BJ (cell line): ENCODE results near the gene DIP2C. TPM values are rescaled to one million over a fixed set of nuclear protein-coding genes. Genes with fewer than 3 reads are reported as not detected.

Experiments
- CTCF ChIA-PET: fragments of 350-600 bp; formaldehyde crosslinking; extraction: SDS; loops from one replicate; lab custom pipeline; 2021; ENCODE audit warnings: antibody characterized with exemption, inconsistent platforms; lab: Yijun Ruan, JAX
- POLR2A ChIA-PET: fragments of 300-600 bp; sonication (Branson Sonifier 250); formaldehyde crosslinking; extraction: SDS; loops from one replicate; lab custom pipeline; 2021; ENCODE audit warnings: antibody characterized with exemption; lab: Charles Lee
- DNase-seq: peaks from one replicate; pipeline ENCODE4 v3.0.0-alpha.2; 2011; ENCODE audit warnings: low read depth
- H3K27me3 ChIP-seq: 2 replicates; pipeline ENCODE4 v1.6.0; 2011; ENCODE audit warnings: low read length; ENCODE audit not compliant: control insufficient read depth, insufficient read depth
- H3K36me3 ChIP-seq: 2 replicates; pipeline ENCODE4 v1.5.1; 2011; ENCODE audit warnings: low read length; ENCODE audit not compliant: control insufficient read depth, insufficient read depth
- H3K4me3 ChIP-seq: 2 replicates; pipeline ENCODE4 v1.5.1; 2011; ENCODE audit warnings: low read depth, mild to moderate bottlenecking, control low read depth, low read length
- CTCF ChIP-seq: IDR thresholded peaks from 2 replicates; pipeline ENCODE4 v1.5.1; 2011; ENCODE audit warnings: low read depth, mild to moderate bottlenecking, control low read depth, inconsistent platforms, low read length, moderate library complexity; ENCODE audit not compliant: insufficient read depth
- polyA plus RNA-seq: library from polyadenylated mRNA; depleted of rRNA; stranded (reverse); fragments of >200 nt; gene quantifications from 2 replicates; pipeline ENCODE4 v1.2.3, GENCODE V29; 2011

Gene DIP2C
- polyA plus RNA-seq, 1 experiment, result 9.3 TPM

DNA sequence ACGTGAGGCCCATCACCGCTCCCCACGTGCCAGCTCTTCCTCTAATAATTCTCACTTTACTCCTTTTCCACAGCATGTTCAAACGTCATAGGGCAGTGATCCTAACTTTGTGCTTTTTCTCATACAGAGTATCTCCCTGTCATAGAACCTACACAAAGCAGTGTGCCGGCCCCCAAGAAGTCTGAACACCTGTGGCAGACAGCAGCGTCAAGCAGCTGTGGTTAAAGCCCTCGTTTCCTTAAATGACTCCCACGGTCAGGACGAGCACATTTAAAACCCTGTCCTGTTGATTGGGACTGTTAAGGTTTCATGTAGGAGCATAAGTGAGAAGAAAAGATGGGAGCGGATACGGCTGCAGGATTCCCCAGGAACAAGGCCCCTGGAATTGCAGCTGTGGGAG, 267.2 kb downstream of the DIP2C start:
- Histone ChIP-seq H3K27me3 (no peaks in the 10 kb centered on the region), H3K36me3 (peaks cover 19% of the 10 kb centered on the region), H3K4me3 (no peak overlapping the region)
- ChIA-PET POLR2A (no interaction called here), CTCF (interaction anchor here (1.2 kb wide), 1 partner anchor 10 kb away, joined by 3 read pairs; no protein-coding TSS in a partner anchor)
- TF ChIP-seq CTCF, result no peak
- DNase-seq, result no peak

DNA sequence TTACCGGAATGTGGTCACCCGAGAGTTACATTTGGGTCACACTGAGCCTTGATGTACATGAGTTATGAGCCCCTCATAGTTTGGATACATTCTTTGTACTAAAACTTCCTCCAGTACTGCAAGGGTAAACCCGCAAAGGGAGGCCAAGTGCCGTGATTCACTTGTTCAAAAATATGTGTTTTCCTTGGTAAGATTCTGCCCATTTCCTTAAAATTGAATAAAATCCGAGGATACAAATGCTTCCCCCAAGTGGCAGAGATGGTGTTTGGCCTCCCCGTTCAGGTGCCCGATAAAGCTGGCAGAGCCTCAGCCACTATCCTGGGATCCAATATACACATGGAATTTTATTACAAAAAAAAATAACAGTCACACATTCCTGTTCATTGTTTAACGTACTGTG, 268.3 kb downstream of the DIP2C start:
- no peak for TF ChIP-seq CTCF
- Histone ChIP-seq H3K4me3 (no peak overlapping the region), H3K36me3 (peaks cover 21% of the 10 kb centered on the region), H3K27me3 (no peaks in the 10 kb centered on the region)
- DNase-seq, result no peak
- ChIA-PET CTCF (interaction anchor here (1.2 kb wide), 1 partner anchor 9 kb away, joined by 3 read pairs; no protein-coding TSS in a partner anchor), POLR2A (no interaction called here)

DNA sequence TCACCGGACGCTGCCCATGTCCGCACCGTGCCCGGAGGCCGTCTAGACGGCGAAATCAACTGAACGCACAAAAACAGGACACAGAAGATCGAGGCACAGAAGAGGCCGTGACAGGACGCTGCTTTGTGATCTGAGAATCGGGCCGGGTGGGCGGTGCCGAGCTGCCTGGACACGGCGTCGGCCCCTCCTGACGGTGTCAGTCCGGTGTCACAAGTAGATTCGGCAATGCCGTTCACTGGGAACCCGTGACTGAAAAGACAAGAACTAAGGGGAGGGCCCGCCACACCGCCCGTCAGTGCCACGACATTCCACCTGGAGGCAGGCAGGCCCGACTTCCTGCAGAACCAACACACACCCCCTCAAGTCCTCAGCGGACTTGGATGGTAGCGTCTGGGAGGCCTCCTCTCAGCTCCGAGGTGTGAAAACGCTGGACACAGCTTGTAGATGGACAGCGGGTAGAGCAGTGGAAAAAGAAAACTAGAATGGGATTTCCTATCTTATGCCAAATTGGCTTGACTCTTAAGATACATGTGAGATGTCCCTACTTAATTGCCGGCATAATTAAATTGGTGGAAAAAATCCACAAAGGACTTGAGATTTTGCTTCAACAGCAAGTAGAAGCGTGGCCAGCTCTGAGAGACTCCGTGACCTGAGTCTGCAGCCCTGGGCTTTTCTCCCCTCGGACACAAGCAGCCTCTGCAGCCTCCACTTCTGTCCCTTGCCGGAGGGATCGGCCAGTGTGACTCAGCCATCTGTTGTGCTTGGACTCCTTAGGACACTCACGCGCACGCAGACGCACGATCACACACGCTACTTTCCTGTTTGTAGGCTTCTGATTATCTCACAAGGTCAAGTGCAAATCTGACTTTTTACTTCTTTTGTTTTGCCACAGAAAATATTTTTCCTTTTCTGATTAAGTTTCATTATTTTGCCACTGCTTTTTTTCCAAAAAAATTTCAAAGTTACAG, 269.0 kb downstream of the DIP2C start:
- TF ChIP-seq CTCF, result no peak
- Histone ChIP-seq H3K4me3 (no peak overlapping the region), H3K27me3 (no peaks in the 10 kb centered on the region), H3K36me3 (peaks cover 22% of the 10 kb centered on the region)
- POLR2A ChIA-PET, result no interaction called here
- CTCF ChIA-PET, result interaction anchor here (0.8 kb wide), 1 partner anchor 12 kb away, joined by 3 read pairs; no protein-coding TSS in a partner anchor
- no peak for DNase-seq

DNA sequence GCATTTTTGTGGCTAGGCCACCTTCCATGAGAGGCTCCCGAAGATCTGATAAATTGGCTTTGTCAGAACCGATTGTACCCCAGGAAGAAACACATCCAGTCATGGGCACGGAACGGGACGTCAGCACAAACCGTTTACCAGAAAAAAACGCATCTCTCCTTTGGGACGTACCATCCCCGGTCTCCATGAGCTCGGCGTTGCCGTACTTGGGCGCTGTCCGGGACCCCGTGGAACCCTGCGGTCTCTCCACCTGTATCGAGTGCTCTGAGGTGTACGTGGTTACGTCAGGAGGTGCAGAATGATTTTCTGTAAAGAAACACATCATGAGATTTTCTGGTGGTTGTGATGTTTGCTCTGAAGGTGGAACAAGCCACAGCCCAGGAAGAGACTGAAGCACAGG, 270.6 kb downstream of the DIP2C start:
- ChIA-PET CTCF (no interaction called here), POLR2A (no interaction called here)
- H3K27me3 ChIP-seq, result no peaks in the 10 kb centered on the region
- H3K4me3 ChIP-seq, result no peak overlapping the region
- TF ChIP-seq CTCF, result no peak
- DNase-seq, result no peak
- H3K36me3 ChIP-seq, result peaks cover 22% of the 10 kb centered on the region

- CTCF ChIA-PET, result no interaction called here
- POLR2A ChIA-PET, result no interaction called here
- TF ChIP-seq CTCF, result no peak
- Histone ChIP-seq H3K4me3 (no peak overlapping the region), H3K36me3 (peaks cover 24% of the 10 kb centered on the region), H3K27me3 (no peaks in the 10 kb centered on the region)
- no peak for DNase-seq
Observed at GRCh38 chr10:418226-418625, 271.2 kb downstream of the DIP2C start.
